ENCODE measurements around the gene R3HDM1.

DNA sequence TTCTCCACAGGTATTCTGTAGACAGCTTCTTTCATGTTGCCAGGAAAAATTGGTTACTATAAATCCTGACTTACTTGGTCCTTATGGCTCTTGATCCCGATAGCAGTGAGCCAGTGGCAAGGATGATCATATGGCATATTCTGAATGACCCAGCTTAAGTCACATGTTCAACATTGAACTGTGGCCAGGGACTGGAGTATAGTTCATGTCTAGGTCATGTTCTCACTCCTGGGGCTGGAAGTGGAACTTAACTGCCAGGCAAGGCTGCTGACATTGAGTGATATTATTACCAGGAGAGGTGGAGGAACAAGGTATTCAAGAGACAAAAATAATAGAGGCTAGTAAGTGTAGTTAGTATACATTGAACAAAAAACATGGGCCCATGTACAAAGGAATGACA is 26.2 kb downstream of the R3HDM1 start:
- TF ChIP-seq, protein P1, sequence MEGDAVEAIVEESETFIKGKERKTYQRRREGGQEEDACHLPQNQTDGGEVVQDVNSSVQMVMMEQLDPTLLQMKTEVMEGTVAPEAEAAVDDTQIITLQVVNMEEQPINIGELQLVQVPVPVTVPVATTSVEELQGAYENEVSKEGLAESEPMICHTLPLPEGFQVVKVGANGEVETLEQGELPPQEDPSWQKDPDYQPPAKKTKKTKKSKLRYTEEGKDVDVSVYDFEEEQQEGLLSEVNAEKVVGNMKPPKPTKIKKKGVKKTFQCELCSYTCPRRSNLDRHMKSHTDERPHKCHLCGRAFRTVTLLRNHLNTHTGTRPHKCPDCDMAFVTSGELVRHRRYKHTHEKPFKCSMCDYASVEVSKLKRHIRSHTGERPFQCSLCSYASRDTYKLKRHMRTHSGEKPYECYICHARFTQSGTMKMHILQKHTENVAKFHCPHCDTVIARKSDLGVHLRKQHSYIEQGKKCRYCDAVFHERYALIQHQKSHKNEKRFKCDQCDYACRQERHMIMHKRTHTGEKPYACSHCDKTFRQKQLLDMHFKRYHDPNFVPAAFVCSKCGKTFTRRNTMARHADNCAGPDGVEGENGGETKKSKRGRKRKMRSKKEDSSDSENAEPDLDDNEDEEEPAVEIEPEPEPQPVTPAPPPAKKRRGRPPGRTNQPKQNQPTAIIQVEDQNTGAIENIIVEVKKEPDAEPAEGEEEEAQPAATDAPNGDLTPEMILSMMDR (IDR thresholded peaks at IDR 0.05): no peak
- TF ChIP-seq POLR2A (IDR thresholded peaks at IDR 0.05): no peak

All from right lobe of liver (tissue), 4 donors.